ENCODE results near the gene LIMS1.
A peak's percentile ranks its signal among the peaks of the same experiment; 100 is the strongest.
"Not testable (repeated sequence)": the region's sequence is repeated elsewhere in the genome, so short reads cannot be mapped to it uniquely, and the experiment has no call there.

LIMS1 gene

GRCh38 chr2:108533832-108534583 lies at the start of gene LIMS1:
TSS of gene LIMS1 (plus strand) at chr2:108534470. CDS start at chr2:108534563, 93 bp downstream.
- peak; percentile 46 for DNase-seq (ENCODE audit: low read depth)

- DNase-seq (ENCODE audit: low read depth) = no peak
These were observed 49.0 kb upstream of the LIMS1 start for GRCh38 chr2:108485253-108485652.

GRCh38 chr2:108490506-108491122 lies 43.7 kb upstream of the LIMS1 start:
- no peak for DNase-seq (ENCODE audit: low read depth)

- DNase-seq (ENCODE audit: low read depth) = no peak
These were observed 42.4 kb upstream of the LIMS1 start for GRCh38 chr2:108491848-108492247.

GRCh38 chr2:108492364-108492763 lies 41.9 kb upstream of the LIMS1 start:
- DNase-seq (ENCODE audit: low read depth) = peak; percentile 37

- not testable (repeated sequence) for DNase-seq (ENCODE audit: low read depth)
These were observed 38.1 kb upstream of the LIMS1 start for GRCh38 chr2:108496167-108496566.

GRCh38 chr2:108507620-108508019 lies 26.6 kb upstream of the LIMS1 start:
- not testable (repeated sequence) for DNase-seq (ENCODE audit: low read depth)

- not testable (repeated sequence) for DNase-seq (ENCODE audit: low read depth)
These were observed 21.8 kb upstream of the LIMS1 start for GRCh38 chr2:108512431-108512830.

- not testable (repeated sequence) for DNase-seq (ENCODE audit: low read depth)
These were observed 19.8 kb upstream of the LIMS1 start for GRCh38 chr2:108514478-108514877.

GRCh38 chr2:108524688-108525087 lies 9.6 kb upstream of the LIMS1 start:
- DNase-seq (ENCODE audit: low read depth) = not testable (repeated sequence)

- not testable (repeated sequence) for DNase-seq (ENCODE audit: low read depth)
These were observed 9.0 kb upstream of the LIMS1 start for GRCh38 chr2:108525258-108525657.

- no peak for DNase-seq (ENCODE audit: low read depth)
These were observed 2.6 kb upstream of the LIMS1 start for GRCh38 chr2:108531674-108532055.

- no peak for DNase-seq (ENCODE audit: low read depth)
These were observed 500 bp downstream of the LIMS1 start for GRCh38 chr2:108534584-108535356.

- no peak for DNase-seq (ENCODE audit: low read depth)
These were observed 1.0 kb downstream of the LIMS1 start for GRCh38 chr2:108535357-108535631.

- no peak for DNase-seq (ENCODE audit: low read depth)
These were observed 2.0 kb downstream of the LIMS1 start for GRCh38 chr2:108536133-108536780.

GRCh38 chr2:108536911-108537310 lies 2.6 kb downstream of the LIMS1 start:
- DNase-seq (ENCODE audit: low read depth) = no peak

- no peak for DNase-seq (ENCODE audit: low read depth)
These were observed 3.8 kb downstream of the LIMS1 start for GRCh38 chr2:108538000-108538625.

- no peak for DNase-seq (ENCODE audit: low read depth)
These were observed 7.2 kb downstream of the LIMS1 start for GRCh38 chr2:108541451-108541850.

- peak; percentile 50 for DNase-seq (ENCODE audit: low read depth)
These were observed 7.8 kb downstream of the LIMS1 start for GRCh38 chr2:108542071-108542470.

- DNase-seq (ENCODE audit: low read depth) = no peak
These were observed 13.3 kb downstream of the LIMS1 start for GRCh38 chr2:108547606-108548005.

GRCh38 chr2:108548208-108549003 lies 14.1 kb downstream of the LIMS1 start:
- DNase-seq (ENCODE audit: low read depth) = no peak

Measured in GM04503 (cell line).